WTC11 (cell line): ENCODE results near the gene ACTG2. TPM values are rescaled to one million over a fixed set of nuclear protein-coding genes. Genes with fewer than 3 reads are reported as not detected.

Experiments
- ATAC-seq: fragments of 200-7000 bp; cut with Tn5 transposase; 2 replicates; pipeline ENCODE4 v1.10.0; 2021; ENCODE audit warnings: mild to moderate bottlenecking, moderate library complexity
- CTCF ChIA-PET: fragments of 300-600 bp; sonication (Branson Sonifier 250); formaldehyde crosslinking; loops from one replicate; lab custom pipeline; 2021; ENCODE audit warnings: antibody characterized with exemption; lab: Charles Lee
- POLR2A ChIA-PET: fragments of 350-600 bp; sonication (Branson Sonifier 250); formaldehyde crosslinking; loops from one replicate; lab custom pipeline; 2021; ENCODE audit warnings: antibody characterized with exemption; lab: Charles Lee
- DNase-seq: peaks from one replicate; pipeline ENCODE4 v3.0.0; 2021; ENCODE audit warnings: low spot score
- H3K27ac Mint-ChIP-seq: 2 replicates; pipeline ENCODE4 v1.8.0; 2021; ENCODE audit warnings: mixed read lengths
- H3K27me3 Mint-ChIP-seq: 2 replicates; pipeline ENCODE4 v1.8.0; 2021; ENCODE audit warnings: low read depth, mild to moderate bottlenecking, moderate library complexity, mixed read lengths
- H3K36me3 Mint-ChIP-seq: 2 replicates; pipeline ENCODE4 v1.8.0; 2021; ENCODE audit warnings: mixed read lengths
- H3K4me1 Mint-ChIP-seq: 2 replicates; pipeline ENCODE4 v1.8.0; 2022; ENCODE audit warnings: mixed read lengths
- H3K4me3 Mint-ChIP-seq: 2 replicates; pipeline ENCODE4 v1.8.0; 2021; ENCODE audit warnings: mild to moderate bottlenecking, moderate library complexity, mixed read lengths
- H3K9me3 Mint-ChIP-seq: 2 replicates; pipeline ENCODE4 v1.8.0; 2021; ENCODE audit warnings: mixed read lengths
- E2F1 ChIP-seq: sonication (generic); formaldehyde crosslinking; IDR thresholded peaks from 2 replicates; pipeline ENCODE4 v1.8.0; 2022; ENCODE audit warnings: mild to moderate bottlenecking, missing genetic modification reagents
- E2F5 ChIP-seq: sonication (generic); formaldehyde crosslinking; IDR thresholded peaks from 2 replicates; pipeline ENCODE4 v1.8.1; 2022; ENCODE audit warnings: mild to moderate bottlenecking, moderate library complexity, missing genetic modification reagents
- ELF4 ChIP-seq: sonication (generic); formaldehyde crosslinking; IDR thresholded peaks from 2 replicates; pipeline ENCODE4 v1.8.1; 2022; ENCODE audit warnings: low read depth, mild to moderate bottlenecking, moderate library complexity, missing genetic modification reagents
- ESRRA ChIP-seq: sonication (generic); formaldehyde crosslinking; IDR thresholded peaks from 2 replicates; pipeline ENCODE4 v1.8.1; 2022; ENCODE audit warnings: mild to moderate bottlenecking, missing genetic modification reagents, borderline replicate concordance
- GABPB1 ChIP-seq: sonication (generic); formaldehyde crosslinking; IDR thresholded peaks from 2 replicates; pipeline ENCODE4 v1.8.1; 2023; ENCODE audit warnings: mild to moderate bottlenecking, missing genetic modification reagents
- GRHL2 ChIP-seq: fragments of 250-450 bp; sonication (Bioruptor Pico); IDR thresholded peaks from 2 replicates; pipeline ENCODE4 v1.8.0; 2022; ENCODE audit warnings: mild to moderate bottlenecking, moderate library complexity; ENCODE audit not compliant: insufficient replicate concordance, severe bottlenecking
- IRF2 ChIP-seq: sonication (generic); formaldehyde crosslinking; IDR thresholded peaks from 2 replicates; pipeline ENCODE4 v1.8.0; 2022; ENCODE audit warnings: low read depth, missing genetic modification reagents, borderline replicate concordance
- NR2C2 ChIP-seq: sonication (generic); formaldehyde crosslinking; IDR thresholded peaks from 2 replicates; pipeline ENCODE4 v1.8.0; 2022; ENCODE audit warnings: mild to moderate bottlenecking, missing genetic modification reagents
- NR3C1 ChIP-seq: sonication (generic); formaldehyde crosslinking; conservative IDR thresholded peaks from 2 replicates; pipeline ENCODE4 v1.8.1; 2023; ENCODE audit warnings: low read depth, mild to moderate bottlenecking, missing genetic modification reagents
- PRRX2 ChIP-seq: fragments of 250-450 bp; sonication (Bioruptor Pico); IDR thresholded peaks from 2 replicates; pipeline ENCODE4 v1.8.0; 2021; ENCODE audit warnings: mild to moderate bottlenecking
- ZNF219 ChIP-seq: sonication (generic); formaldehyde crosslinking; IDR thresholded peaks from 2 replicates; pipeline ENCODE4 v1.8.0; 2023; ENCODE audit warnings: missing genetic modification reagents, mild to moderate bottlenecking, borderline replicate concordance
- total RNA-seq: library from RNA; stranded (reverse); gene quantifications from 3 replicates; pipeline ENCODE4 v1.2.3, GENCODE V29; 2021
- TF ChIP-seq, protein P1 (sequence below): sonication (generic); formaldehyde crosslinking; IDR thresholded peaks from 2 replicates; pipeline ENCODE4 v1.8.1; 2023; ENCODE audit warnings: mild to moderate bottlenecking, missing genetic modification reagents
- TF ChIP-seq, protein P2 (sequence below): sonication (generic); formaldehyde crosslinking; IDR thresholded peaks from 2 replicates; pipeline ENCODE4 v1.8.1; 2023; ENCODE audit warnings: mild to moderate bottlenecking, missing genetic modification reagents, moderate library complexity
- TF ChIP-seq, protein P3 (sequence below): sonication (generic); formaldehyde crosslinking; IDR thresholded peaks from 2 replicates; pipeline ENCODE4 v1.8.0; 2022; ENCODE audit warnings: missing genetic modification reagents
- TF ChIP-seq, protein P4 (sequence below): sonication (generic); formaldehyde crosslinking; IDR thresholded peaks from 2 replicates; pipeline ENCODE4 v1.8.1; 2023; ENCODE audit warnings: mild to moderate bottlenecking, missing genetic modification reagents, borderline replicate concordance
- TF ChIP-seq, protein P5 (sequence below): fragments of 250-450 bp; sonication (Bioruptor Pico); conservative IDR thresholded peaks from 2 replicates; pipeline ENCODE4 v1.9.0; 2021; ENCODE audit warnings: mild to moderate bottlenecking

ACTG2 gene
- total RNA-seq, 1 experiment from 2014 or later = 2.7 TPM

DNA sequence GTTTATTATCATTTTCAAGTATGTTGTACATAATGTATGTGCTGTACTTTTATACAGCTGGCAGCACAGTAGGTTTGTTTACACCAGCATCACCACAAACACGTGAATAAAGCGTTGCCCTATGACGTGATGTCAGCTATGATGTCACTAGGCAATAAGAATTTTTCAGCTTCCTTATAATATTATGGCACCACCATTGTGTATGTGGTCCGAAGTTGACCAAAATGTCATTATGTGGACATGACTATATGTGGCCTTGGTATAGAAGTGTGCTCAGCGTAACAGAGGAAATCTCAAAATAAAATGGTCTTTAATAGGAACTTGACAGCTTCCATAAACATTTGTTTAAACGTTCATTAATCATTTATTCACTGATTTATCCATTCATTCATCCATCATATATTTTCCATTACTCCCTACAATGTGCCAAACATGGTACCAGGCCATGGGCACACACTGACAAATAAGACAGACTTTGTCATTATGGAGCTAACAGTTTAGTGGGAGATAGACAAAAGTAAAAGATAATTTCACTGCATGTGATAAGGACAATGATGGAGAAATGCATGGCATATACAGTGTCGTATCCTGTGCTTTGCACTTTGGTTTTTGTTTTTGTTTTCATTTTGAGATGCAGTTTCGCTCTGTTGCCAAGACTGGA is 18.9 kb downstream of the ACTG2 start:
- H3K4me3 Mint-ChIP-seq = no peak overlapping the region
- H3K4me1 Mint-ChIP-seq = peaks cover 4% of the 10 kb centered on the region
- ChIA-PET CTCF (interaction anchor here (1.1 to 1.8 kb wide), 2 partner anchors 9 to 88 kb away, joined by 4 to 7 read pairs; no protein-coding TSS in a partner anchor), POLR2A (no interaction called here)
- H3K9me3 Mint-ChIP-seq = no peaks in the 10 kb centered on the region
- peaks cover 13% of the 10 kb centered on the region for H3K27me3 Mint-ChIP-seq
- no peak for TF ChIP-seq E2F5 (CRISPR knock-in tag)
- no peak for TF ChIP-seq NR3C1
- TF ChIP-seq, protein P1, sequence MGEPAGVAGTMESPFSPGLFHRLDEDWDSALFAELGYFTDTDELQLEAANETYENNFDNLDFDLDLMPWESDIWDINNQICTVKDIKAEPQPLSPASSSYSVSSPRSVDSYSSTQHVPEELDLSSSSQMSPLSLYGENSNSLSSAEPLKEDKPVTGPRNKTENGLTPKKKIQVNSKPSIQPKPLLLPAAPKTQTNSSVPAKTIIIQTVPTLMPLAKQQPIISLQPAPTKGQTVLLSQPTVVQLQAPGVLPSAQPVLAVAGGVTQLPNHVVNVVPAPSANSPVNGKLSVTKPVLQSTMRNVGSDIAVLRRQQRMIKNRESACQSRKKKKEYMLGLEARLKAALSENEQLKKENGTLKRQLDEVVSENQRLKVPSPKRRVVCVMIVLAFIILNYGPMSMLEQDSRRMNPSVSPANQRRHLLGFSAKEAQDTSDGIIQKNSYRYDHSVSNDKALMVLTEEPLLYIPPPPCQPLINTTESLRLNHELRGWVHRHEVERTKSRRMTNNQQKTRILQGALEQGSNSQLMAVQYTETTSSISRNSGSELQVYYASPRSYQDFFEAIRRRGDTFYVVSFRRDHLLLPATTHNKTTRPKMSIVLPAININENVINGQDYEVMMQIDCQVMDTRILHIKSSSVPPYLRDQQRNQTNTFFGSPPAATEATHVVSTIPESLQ (CRISPR knock-in tag) = no peak
- TF ChIP-seq ZNF219 (CRISPR knock-in tag) = no peak
- no peak for TF ChIP-seq IRF2 (CRISPR knock-in tag)
- TF ChIP-seq, protein P2, sequence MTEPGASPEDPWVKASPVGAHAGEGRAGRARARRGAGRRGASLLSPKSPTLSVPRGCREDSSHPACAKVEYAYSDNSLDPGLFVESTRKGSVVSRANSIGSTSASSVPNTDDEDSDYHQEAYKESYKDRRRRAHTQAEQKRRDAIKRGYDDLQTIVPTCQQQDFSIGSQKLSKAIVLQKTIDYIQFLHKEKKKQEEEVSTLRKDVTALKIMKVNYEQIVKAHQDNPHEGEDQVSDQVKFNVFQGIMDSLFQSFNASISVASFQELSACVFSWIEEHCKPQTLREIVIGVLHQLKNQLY = no peak
- no peak for TF ChIP-seq E2F1 (CRISPR knock-in tag)
- DNase-seq (no peak), ATAC-seq (no peak)
- H3K27ac Mint-ChIP-seq = no peak overlapping the region
- H3K36me3 Mint-ChIP-seq = no peaks in the 10 kb centered on the region

DNA sequence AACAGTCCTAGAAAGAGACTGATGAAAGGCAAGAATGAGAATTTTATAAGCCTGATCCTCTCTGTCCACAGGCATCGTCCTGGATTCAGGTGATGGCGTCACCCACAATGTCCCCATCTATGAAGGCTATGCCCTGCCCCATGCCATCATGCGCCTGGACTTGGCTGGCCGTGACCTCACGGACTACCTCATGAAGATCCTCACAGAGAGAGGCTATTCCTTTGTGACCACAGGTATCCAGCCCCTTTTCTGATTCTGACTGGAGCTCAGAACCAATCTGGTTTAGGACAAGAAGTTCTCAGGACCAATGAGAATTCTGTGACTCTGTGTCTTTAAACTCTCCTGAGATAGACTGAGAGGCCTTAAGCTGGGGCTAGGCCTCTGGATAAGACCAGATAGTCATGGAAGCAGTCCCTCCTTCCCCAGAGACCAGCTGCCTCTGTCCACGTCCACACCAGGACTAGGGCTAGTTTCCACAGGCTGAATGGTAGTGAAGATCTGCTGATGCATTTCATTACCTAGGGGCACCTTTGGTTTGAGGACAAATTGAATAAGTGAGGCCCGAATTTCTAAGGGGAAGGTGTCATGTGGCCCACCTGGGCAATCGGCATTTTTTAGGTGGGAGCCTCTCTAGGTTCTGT is 20.7 kb downstream of the ACTG2 start:
- Mint-ChIP-seq H3K4me1 (no peaks in the 10 kb centered on the region), H3K9me3 (no peaks in the 10 kb centered on the region), H3K36me3 (no peaks in the 10 kb centered on the region), H3K4me3 (no peak overlapping the region), H3K27me3 (peaks cover 18% of the 10 kb centered on the region), H3K27ac (no peak overlapping the region)
- ChIA-PET CTCF (interaction anchor here (0.7 to 1.1 kb wide), 2 partner anchors 87 to 165 kb away, joined by 3 read pairs; no protein-coding TSS in a partner anchor), POLR2A (no interaction called here)
- ATAC-seq (no peak), DNase-seq (no peak)
- TF ChIP-seq, protein P3, sequence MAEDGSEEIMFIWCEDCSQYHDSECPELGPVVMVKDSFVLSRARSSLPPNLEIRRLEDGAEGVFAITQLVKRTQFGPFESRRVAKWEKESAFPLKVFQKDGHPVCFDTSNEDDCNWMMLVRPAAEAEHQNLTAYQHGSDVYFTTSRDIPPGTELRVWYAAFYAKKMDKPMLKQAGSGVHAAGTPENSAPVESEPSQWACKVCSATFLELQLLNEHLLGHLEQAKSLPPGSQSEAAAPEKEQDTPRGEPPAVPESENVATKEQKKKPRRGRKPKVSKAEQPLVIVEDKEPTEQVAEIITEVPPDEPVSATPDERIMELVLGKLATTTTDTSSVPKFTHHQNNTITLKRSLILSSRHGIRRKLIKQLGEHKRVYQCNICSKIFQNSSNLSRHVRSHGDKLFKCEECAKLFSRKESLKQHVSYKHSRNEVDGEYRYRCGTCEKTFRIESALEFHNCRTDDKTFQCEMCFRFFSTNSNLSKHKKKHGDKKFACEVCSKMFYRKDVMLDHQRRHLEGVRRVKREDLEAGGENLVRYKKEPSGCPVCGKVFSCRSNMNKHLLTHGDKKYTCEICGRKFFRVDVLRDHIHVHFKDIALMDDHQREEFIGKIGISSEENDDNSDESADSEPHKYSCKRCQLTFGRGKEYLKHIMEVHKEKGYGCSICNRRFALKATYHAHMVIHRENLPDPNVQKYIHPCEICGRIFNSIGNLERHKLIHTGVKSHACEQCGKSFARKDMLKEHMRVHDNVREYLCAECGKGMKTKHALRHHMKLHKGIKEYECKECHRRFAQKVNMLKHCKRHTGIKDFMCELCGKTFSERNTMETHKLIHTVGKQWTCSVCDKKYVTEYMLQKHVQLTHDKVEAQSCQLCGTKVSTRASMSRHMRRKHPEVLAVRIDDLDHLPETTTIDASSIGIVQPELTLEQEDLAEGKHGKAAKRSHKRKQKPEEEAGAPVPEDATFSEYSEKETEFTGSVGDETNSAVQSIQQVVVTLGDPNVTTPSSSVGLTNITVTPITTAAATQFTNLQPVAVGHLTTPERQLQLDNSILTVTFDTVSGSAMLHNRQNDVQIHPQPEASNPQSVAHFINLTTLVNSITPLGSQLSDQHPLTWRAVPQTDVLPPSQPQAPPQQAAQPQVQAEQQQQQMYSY (CRISPR knock-in tag) = no peak
- TF ChIP-seq, protein P4, sequence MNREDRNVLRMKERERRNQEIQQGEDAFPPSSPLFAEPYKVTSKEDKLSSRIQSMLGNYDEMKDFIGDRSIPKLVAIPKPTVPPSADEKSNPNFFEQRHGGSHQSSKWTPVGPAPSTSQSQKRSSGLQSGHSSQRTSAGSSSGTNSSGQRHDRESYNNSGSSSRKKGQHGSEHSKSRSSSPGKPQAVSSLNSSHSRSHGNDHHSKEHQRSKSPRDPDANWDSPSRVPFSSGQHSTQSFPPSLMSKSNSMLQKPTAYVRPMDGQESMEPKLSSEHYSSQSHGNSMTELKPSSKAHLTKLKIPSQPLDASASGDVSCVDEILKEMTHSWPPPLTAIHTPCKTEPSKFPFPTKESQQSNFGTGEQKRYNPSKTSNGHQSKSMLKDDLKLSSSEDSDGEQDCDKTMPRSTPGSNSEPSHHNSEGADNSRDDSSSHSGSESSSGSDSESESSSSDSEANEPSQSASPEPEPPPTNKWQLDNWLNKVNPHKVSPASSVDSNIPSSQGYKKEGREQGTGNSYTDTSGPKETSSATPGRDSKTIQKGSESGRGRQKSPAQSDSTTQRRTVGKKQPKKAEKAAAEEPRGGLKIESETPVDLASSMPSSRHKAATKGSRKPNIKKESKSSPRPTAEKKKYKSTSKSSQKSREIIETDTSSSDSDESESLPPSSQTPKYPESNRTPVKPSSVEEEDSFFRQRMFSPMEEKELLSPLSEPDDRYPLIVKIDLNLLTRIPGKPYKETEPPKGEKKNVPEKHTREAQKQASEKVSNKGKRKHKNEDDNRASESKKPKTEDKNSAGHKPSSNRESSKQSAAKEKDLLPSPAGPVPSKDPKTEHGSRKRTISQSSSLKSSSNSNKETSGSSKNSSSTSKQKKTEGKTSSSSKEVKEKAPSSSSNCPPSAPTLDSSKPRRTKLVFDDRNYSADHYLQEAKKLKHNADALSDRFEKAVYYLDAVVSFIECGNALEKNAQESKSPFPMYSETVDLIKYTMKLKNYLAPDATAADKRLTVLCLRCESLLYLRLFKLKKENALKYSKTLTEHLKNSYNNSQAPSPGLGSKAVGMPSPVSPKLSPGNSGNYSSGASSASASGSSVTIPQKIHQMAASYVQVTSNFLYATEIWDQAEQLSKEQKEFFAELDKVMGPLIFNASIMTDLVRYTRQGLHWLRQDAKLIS (CRISPR knock-in tag) = no peak
- TF ChIP-seq GABPB1 (CRISPR knock-in tag) (no peak), ESRRA (CRISPR knock-in tag) (no peak), GRHL2 (no peak), NR2C2 (CRISPR knock-in tag) (no peak), ZNF219 (CRISPR knock-in tag) (no peak), ELF4 (CRISPR knock-in tag) (no peak), PRRX2 (CRISPR knock-in tag) (no peak), NR3C1 (no peak)
- TF ChIP-seq, protein P5, sequence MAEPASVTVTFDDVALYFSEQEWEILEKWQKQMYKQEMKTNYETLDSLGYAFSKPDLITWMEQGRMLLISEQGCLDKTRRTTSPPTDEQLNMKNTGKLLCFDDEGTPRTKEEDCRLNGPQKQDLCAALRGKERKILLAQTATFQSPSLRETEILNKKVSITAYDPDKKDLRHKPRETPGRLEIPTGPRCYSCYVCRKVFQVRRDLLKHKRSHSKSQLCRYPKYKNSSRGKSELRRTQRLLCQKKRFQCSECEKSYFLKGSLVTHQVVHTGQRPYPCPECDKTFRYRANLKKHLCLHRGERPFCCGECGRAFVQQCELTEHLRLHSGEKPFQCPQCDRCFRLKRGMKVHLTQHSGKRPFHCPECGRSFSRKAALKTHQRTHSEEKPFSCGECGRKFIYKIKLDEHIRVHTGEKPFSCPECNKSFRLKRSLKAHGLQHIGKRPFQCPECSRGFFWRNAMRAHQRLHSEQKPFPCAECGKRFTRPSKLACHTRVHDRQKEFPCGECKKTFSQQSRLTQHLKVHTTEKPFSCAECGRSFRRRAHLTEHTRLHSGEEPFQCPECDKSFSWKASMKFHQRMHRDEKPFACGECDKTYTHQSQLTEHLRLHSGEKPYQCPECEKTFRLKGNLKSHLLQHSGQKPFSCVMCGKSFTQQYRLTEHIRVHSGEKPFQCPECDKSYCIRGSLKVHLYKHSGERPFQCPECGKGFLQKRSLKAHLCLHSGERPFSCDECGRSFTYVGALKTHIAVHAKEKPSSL = no peak
